Hair follicular keratinocyte (primary cell): ENCODE measurements around the gene WEE1. TPM values are rescaled to one million over a fixed set of nuclear protein-coding genes. Genes with fewer than 3 reads are reported as not detected.

Experiments
- total RNA-seq: library from RNA; depleted of rRNA; stranded (reverse); fragments of >200 nt; gene quantifications from 2 replicates; pipeline ENCODE4 v1.2.3, GENCODE V29; 2015

Gene WEE1
- 17.2 and 31.4 TPM in 2 replicates for total RNA-seq

DNA sequence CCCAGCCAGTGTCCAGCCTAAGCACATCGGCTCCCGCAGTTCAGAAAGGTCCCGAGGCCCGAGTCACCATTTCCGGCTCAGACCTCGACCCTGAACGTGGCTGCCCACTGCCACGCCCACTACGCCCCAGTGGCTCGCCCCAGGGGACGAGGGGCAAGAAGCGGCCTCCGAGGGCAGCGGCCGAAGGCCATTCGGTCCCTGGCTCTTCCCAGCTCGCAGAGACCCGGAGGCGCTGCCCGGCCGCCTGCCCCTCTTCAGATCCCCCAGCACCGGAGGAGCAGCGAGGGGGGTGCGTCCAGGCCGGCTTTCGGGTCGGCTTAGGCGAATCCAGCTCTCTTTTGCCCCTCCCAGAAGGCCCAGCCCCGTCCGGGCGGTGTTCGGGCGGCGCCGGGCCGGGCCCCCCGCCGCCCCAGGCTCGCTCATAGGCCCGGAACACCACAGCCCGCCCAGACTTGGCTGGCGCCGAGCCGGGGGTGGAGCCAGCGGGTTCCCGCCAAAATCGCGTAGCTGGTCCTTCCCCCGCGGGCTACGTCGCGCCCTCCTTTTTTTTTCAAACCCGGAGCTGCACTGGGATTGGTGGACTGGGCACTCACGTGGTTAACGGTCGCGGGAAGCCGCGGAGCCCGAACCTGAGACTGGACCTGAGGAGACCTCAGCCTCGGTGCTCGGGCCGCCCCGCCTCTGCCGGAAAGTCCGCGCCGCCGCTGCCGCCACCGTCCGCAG is at the start of gene WEE1:
Gene WEE1, plus strand, starts transcription at position 619 of the 723 bp plus-strand sequence. CDS start 264 bp downstream, outside the sequence.

Other genes starting within 250 kb of the WEE1 start
- 60.3 and 70.4 TPM in 2 replicates for gene IPO7, start 189.0 kb upstream of the WEE1 start, total RNA-seq
- 15.8 and 23.7 TPM in 2 replicates for gene ZNF143, start 112.7 kb upstream of the WEE1 start, total RNA-seq
- gene SWAP70, start 90.4 kb downstream of the WEE1 start, total RNA-seq, result 11.1 and 13.2 TPM in 2 replicates